ENCODE data around the gene RNF224. TPM values are rescaled to one million over a fixed set of nuclear protein-coding genes. Genes with fewer than 3 reads are reported as not detected.

RNF224 gene
- total and polyA plus RNA-seq, 10 of the 15 experiments (the other 5 are each of a cell fraction or from before 2014, with no cell fraction given): not detected

GRCh38 chr9:137220317-137221094 lies 6.8 kb upstream of the RNF224 start:
- in situ Hi-C loops (cut with MboI): no loop called here

GRCh38 chr9:137221095-137221505 lies 6.2 kb upstream of the RNF224 start:
- Histone ChIP-seq H2AFZ (ENCODE audit: control insufficient read depth, low read depth, low read length) (no peak overlapping the region), H3K79me2 (ENCODE audit: control insufficient read depth, insufficient read depth, low read length) (no peaks in the 10 kb centered on the region), H3K27ac (ENCODE audit: control insufficient read depth, insufficient read depth) (no peak overlapping the region), H3K9me3 (replicated peaks; ENCODE audit: control insufficient read depth, insufficient read depth, low read length) (no peaks in the 10 kb centered on the region), H3K9ac (ENCODE audit: control insufficient read depth, insufficient read depth, low read length) (no peak overlapping the region), H3K36me3 (ENCODE audit: control insufficient read depth in 2 of 2, insufficient read depth in 2 of 2, low read length in 1 of 2) (peaks cover 0 to 2% of the 10 kb centered on the region in 2 experiments; a peak in 1 of 4 replicates), H4K20me1 (ENCODE audit: control insufficient read depth, insufficient read depth) (no peaks in the 10 kb centered on the region), H3K4me3 (no peak overlapping the region), H3K27me3 (replicated peaks in 1 of 2; ENCODE audit: control insufficient read depth in 2 of 2, insufficient read depth in 2 of 2, low read length in 1 of 2) (no peaks in the 10 kb centered on the region), H3K4me2 (ENCODE audit: control insufficient read depth, insufficient read depth) (no peak overlapping the region), H3K4me1 (ENCODE audit: control insufficient read depth, insufficient read depth, low read length) (peaks cover 16% of the 10 kb centered on the region)
- SMC1A ChIA-PET (ENCODE audit: uncharacterized antibody, unreplicated experiment): no interaction called here
- in situ Hi-C loops (cut with MboI): no loop called here
- ATAC-seq (no peak), FAIRE-seq (no peak), DNase-seq (ENCODE audit: low read depth, low spot score) (no peak)
- CTCF ChIA-PET: interaction anchor here (1.1 kb wide), 1 partner anchor 71 kb away, joined by 3 read pairs; no protein-coding TSS in a partner anchor
- WGBS (ENCODE audit: insufficient coverage, insufficient replicate concordance, low lambda C conversion rate, missing lambda C conversion rate): no CpG with 5 or more reads among the region's 14 CpGs
- RAD21 ChIA-PET (ENCODE audit: unreplicated experiment): interaction anchor here (0.7 to 1.0 kb wide), 2 partner anchors 16 to 170 kb away, joined by 3 read pairs; partner anchors contain the start of genes NDOR1 and TMEM203
- BruUV-seq (replicated peaks): no TSS peak
- POLR2A ChIA-PET: interaction anchor here (3.3 to 5.5 kb wide), 2 partner anchors 17 to 95 kb away, joined by 18 to 68 read pairs; partner anchors contain the start of genes NDOR1, TMEM203 and TPRN
- intact Hi-C loops (cut with micrococcal nuclease; ENCODE audit: unreplicated experiment): loop anchor here (5.0 to 10.0 kb wide), 2 partner anchors 34 to 176 kb away; partner anchors contain the start of genes ANAPC2, NPDC1 and SSNA1
- TF ChIP-seq PBX3 (IDR thresholded peaks at IDR 0.05; ENCODE audit: insufficient replicate concordance, low read depth, low read length) (no peak), POLR2A (IDR thresholded peaks at IDR 0.05; ENCODE audit: low read depth, low read length) (no peak), ZBTB33 (IDR thresholded peaks at IDR 0.05) (no peak), MTA3 (IDR thresholded peaks at IDR 0.05; ENCODE audit: borderline replicate concordance, low read length) (no peak), EGR1 (IDR thresholded peaks at IDR 0.05; ENCODE audit: borderline replicate concordance in 1 of 2, low read depth in 2 of 2, low read length in 2 of 2) (no peak), BRCA1 (IDR thresholded peaks at IDR 0.05; ENCODE audit: low read depth, low read length) (no peak), MYC (IDR thresholded peaks at IDR 0.05; ENCODE audit: insufficient read depth, insufficient read length, insufficient replicate concordance, low read length, severe bottlenecking) (no peak), CBX5 (IDR thresholded peaks at IDR 0.05; ENCODE audit: low read depth) (no peak), JUND (IDR thresholded peaks at IDR 0.05; ENCODE audit: low read depth, low read length) (no peak)

More at GRCh38 chr9:137220317-137221094, 6.8 kb upstream of the RNF224 start:
- Histone ChIP-seq H3K4me1 (ENCODE audit: control insufficient read depth, insufficient read depth, low read length) (peaks cover 16% of the 10 kb centered on the region), H3K27me3 (replicated peaks in 1 of 2; ENCODE audit: control insufficient read depth in 2 of 2, insufficient read depth in 2 of 2, low read length in 1 of 2) (no peaks in the 10 kb centered on the region), H4K20me1 (ENCODE audit: control insufficient read depth, insufficient read depth) (no peaks in the 10 kb centered on the region), H3K4me3 (no peak overlapping the region), H2AFZ (ENCODE audit: control insufficient read depth, low read depth, low read length) (no peak overlapping the region), H3K9ac (ENCODE audit: control insufficient read depth, insufficient read depth, low read length) (no peak overlapping the region), H3K9me3 (replicated peaks; ENCODE audit: control insufficient read depth, insufficient read depth, low read length) (no peaks in the 10 kb centered on the region), H3K4me2 (ENCODE audit: control insufficient read depth, insufficient read depth) (no peak overlapping the region), H3K79me2 (ENCODE audit: control insufficient read depth, insufficient read depth, low read length) (no peaks in the 10 kb centered on the region), H3K27ac (ENCODE audit: control insufficient read depth, insufficient read depth) (no peak overlapping the region), H3K36me3 (ENCODE audit: control insufficient read depth in 2 of 2, insufficient read depth in 2 of 2, low read length in 1 of 2) (peaks cover 0 to 2% of the 10 kb centered on the region in 2 experiments; a peak in 1 of 4 replicates)
- FAIRE-seq: no peak
- ChIA-PET SMC1A (ENCODE audit: uncharacterized antibody, unreplicated experiment) (interaction anchor here (0.5 to 1.1 kb wide), 2 partner anchors 18 to 102 kb away, joined by 3 read pairs; no protein-coding TSS in a partner anchor), POLR2A (interaction anchor here (5.5 kb wide), 1 partner anchor 16 kb away, joined by 68 read pairs; the partner anchor contains the start of genes NDOR1, TMEM203 and TPRN), RAD21 (ENCODE audit: unreplicated experiment) (interaction anchor here (0.7 kb wide), 1 partner anchor 170 kb away, joined by 3 read pairs; no protein-coding TSS in a partner anchor), CTCF (no interaction called here)
- TSS peak; percentile 77 for BruUV-seq (replicated peaks)
- DNase-seq (ENCODE audit: low read depth, low spot score): no peak
- TF ChIP-seq ZNF217 (IDR thresholded peaks at IDR 0.05): no peak
- no peak for TF ChIP-seq MAX (IDR thresholded peaks at IDR 0.05; ENCODE audit: low read depth, low read length)
- no peak for TF ChIP-seq ESRRA (IDR thresholded peaks at IDR 0.05; ENCODE audit: low read length)
- TF ChIP-seq SPI1 (IDR thresholded peaks at IDR 0.05; ENCODE audit: borderline replicate concordance, insufficient read depth, low read depth, low read length): no peak
- no peak for ATAC-seq
- intact Hi-C loops (cut with micrococcal nuclease; ENCODE audit: unreplicated experiment): loop anchor here (5.0 to 10.0 kb wide), 2 partner anchors 33 to 176 kb away; partner anchors contain the start of genes ANAPC2, NPDC1 and SSNA1
- WGBS (ENCODE audit: insufficient coverage, insufficient replicate concordance, low lambda C conversion rate, missing lambda C conversion rate): 88% methylated on average over 50 of the region's 52 CpGs

Measured in GM12878 (cell line).